Prostate gland (tissue), 2 donors: ENCODE data around the gene CD58. TPM values are rescaled to one million over a fixed set of nuclear protein-coding genes. Genes with fewer than 3 reads are reported as not detected.
"Not testable (repeated sequence)": the region's sequence is repeated elsewhere in the genome, so short reads cannot be mapped to it uniquely, and the experiment has no call there.

Experiments used
- DNase-seq: peaks from one replicate; pipeline ENCODE4 v3.0.0-alpha.2; 2019; ENCODE audit warnings: low spot score
- H3K27ac ChIP-seq, 2 donors: fragments of 200-600 bp; sonication (generic); 2 replicates each; pipeline ENCODE4 v1.5.1; 2017 to 2019
- H3K27me3 ChIP-seq: fragments of 200-600 bp; sonication (generic); replicated peaks from 2 replicates; pipeline ENCODE4 v1.5.1; 2019; ENCODE audit not compliant: insufficient read depth
- H3K36me3 ChIP-seq, 2 donors: fragments of 200-600 bp; sonication (generic); 1 replicate in 1 of 2; 2 replicates in 1 of 2; pipeline versions ENCODE4 v1.5.1 to v1.8.1; 2017 to 2019
- H3K4me1 ChIP-seq: fragments of 200-600 bp; sonication (generic); replicated peaks from 2 replicates; pipeline ENCODE4 v1.5.1; 2019
- H3K4me3 ChIP-seq, 2 donors: fragments of 200-600 bp; sonication (generic); 2 replicates each; pipeline ENCODE4 v1.5.1; 2017 to 2019
- H3K9me3 ChIP-seq: fragments of 200-600 bp; sonication (generic); 2 replicates; pipeline ENCODE4 v1.5.1; 2017
- POLR2A ChIP-seq: fragments of 450-650 bp; IDR thresholded peaks from one replicate; pipeline ENCODE4 v1.6.1; 2016; ENCODE audit warnings: antibody characterized with exemption, mild to moderate bottlenecking
- POLR2AphosphoS5 ChIP-seq: sonication (generic); formaldehyde crosslinking; IDR thresholded peaks from one replicate; pipeline ENCODE4 v1.6.1; 2017; ENCODE audit warnings: antibody characterized with exemption
- WGBS: methylation state at CpG from one replicate; pipeline ENCODE4 v1.1.5; 2018; 5-methylcytosine and 5-hydroxymethylcytosine counted together
- intact Hi-C: fragments of 100-400 bp; cut with DNase I; formaldehyde crosslinking; loops from one replicate; pipeline ENCODE4 v1.14.2; 2022
- total RNA-seq, 2 donors: library from RNA; depleted of rRNA; stranded (reverse); fragments of >200 nt; gene quantifications; one replicate each; pipeline ENCODE4 v1.1.0, GENCODE V29; 2016
- TF ChIP-seq, protein P1 (sequence below), 4 experiments: fragments of 200-600 bp in 2 of 4; fragments of 450-650 bp in 2 of 4; sonication (generic) in 2 of 4; IDR thresholded peaks; 1 replicate in 3 of 4; 2 replicates in 1 of 4; pipeline ENCODE4 v1.5.1; 2016 to 2019; ENCODE audit warnings: antibody characterized with exemption in 4 of 4, mild to moderate bottlenecking in 2 of 4, moderate library complexity in 2 of 4

Gene CD58
- total RNA-seq, 2 donors from 2014 or later = 10.4 to 13.7 TPM

DNA sequence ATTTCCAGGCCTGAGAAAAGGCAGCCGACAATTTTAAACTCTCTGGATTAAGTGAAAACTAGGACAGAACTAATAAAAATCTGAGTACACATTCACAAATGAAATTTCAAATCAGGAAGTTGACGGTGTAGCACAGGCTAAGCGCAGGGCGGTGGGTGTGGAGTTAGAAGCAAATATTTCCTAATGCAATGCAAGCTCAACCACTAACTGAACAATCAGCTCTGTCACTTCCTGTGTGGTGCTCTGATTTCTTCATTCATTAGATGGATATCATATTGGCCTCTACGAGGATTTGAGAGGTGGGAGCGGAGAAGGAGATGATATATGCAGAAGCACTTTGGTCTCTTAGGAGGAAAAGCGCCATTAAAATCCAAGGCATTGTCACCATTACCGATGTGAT lies 35.2 kb upstream of the CD58 start:
- H3K4me1 ChIP-seq, H3K9me3 ChIP-seq, intact Hi-C loops, H3K36me3 ChIP-seq, H3K27me3 ChIP-seq, H3K4me3 ChIP-seq: not testable (repeated sequence)
- peak; percentile 27 for TF ChIP-seq POLR2AphosphoS5
- DNase-seq = peak; percentile 12
- 66% methylated on average over 8 of the region's 8 CpGs for WGBS
- peak overlapping the region in 1 of 2 donors; percentile 46 for H3K27ac ChIP-seq

DNA sequence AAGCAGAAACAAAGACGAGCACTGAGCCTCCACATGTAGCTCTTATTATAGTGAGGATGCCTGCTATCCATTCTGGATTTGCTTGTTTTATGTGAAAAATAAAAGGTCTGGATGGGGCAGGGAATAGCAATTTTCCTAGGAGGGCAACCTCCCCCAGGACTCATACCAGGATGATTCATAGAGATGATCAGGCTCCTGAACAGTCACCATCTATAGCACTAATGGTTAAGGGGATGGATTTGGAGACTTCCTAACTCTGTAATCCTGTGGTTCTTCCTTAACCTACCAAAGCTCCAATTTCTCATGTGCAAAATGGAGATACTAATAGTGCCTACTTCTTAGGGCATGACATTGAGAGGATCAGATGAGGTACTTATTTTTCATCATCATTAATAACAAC lies 34.5 kb upstream of the CD58 start:
- Histone ChIP-seq H3K4me3 (no peak overlapping the region), H3K36me3 (no peaks in the 10 kb centered on the region), H3K4me1 (no peaks in the 10 kb centered on the region), H3K27me3 (no peaks in the 10 kb centered on the region), H3K9me3 (no peaks in the 10 kb centered on the region), H3K27ac (no peak overlapping the region)
- no peak for DNase-seq
- intact Hi-C loops = no loop called here
- WGBS = 97% methylated on average over 1 of the region's 1 CpG
- TF ChIP-seq POLR2AphosphoS5 (no peak), POLR2A (no peak)
- TF ChIP-seq, protein P1, sequence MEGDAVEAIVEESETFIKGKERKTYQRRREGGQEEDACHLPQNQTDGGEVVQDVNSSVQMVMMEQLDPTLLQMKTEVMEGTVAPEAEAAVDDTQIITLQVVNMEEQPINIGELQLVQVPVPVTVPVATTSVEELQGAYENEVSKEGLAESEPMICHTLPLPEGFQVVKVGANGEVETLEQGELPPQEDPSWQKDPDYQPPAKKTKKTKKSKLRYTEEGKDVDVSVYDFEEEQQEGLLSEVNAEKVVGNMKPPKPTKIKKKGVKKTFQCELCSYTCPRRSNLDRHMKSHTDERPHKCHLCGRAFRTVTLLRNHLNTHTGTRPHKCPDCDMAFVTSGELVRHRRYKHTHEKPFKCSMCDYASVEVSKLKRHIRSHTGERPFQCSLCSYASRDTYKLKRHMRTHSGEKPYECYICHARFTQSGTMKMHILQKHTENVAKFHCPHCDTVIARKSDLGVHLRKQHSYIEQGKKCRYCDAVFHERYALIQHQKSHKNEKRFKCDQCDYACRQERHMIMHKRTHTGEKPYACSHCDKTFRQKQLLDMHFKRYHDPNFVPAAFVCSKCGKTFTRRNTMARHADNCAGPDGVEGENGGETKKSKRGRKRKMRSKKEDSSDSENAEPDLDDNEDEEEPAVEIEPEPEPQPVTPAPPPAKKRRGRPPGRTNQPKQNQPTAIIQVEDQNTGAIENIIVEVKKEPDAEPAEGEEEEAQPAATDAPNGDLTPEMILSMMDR (IDR thresholded peaks at IDR 0.05) = no peak

DNA sequence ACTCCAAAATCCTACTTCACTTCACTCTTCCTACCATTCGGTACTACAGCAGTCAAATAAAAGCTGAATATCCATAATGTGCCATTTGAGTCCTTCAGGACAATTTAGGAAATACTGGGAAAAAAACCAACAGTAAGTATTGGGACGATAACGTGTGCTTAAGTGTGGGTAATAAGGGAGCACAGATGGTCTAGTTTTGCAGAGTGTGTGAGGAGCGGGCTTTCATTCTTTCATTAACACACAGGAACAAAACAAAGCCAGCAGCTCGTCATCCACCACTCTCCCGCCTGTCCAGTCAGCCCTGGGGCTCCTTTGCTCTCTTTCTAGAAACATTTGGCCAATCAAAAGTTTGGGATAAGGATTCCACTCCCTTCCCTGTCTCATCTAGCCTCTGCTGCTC lies 33.6 kb upstream of the CD58 start:
- H3K4me1 ChIP-seq, DNase-seq, H3K27ac ChIP-seq, H3K36me3 ChIP-seq, intact Hi-C loops, H3K4me3 ChIP-seq, H3K9me3 ChIP-seq, H3K27me3 ChIP-seq: not testable (repeated sequence)
- 91% methylated on average over 6 of the region's 6 CpGs for WGBS

DNA sequence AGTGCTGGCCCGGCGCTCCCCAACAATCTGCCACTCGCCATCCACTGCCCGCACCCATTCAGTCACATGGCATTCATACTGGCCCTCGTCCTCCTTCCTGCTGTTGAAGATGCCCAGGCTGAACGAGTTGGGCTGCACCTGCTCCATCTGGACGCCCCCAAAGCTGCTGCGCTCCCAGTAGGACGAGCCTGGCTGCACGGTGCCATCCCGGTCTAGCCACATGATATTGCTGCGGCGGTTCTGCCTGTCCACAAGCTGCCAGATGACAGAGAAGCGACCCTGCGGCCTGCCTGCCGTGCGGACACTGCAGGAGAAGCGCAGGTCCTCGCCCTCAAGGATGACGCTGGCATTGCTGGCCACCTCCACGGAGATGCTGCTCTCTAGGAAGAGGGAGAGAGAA lies 32.8 kb upstream of the CD58 start:
- H3K36me3 ChIP-seq, H3K27ac ChIP-seq, intact Hi-C loops, H3K9me3 ChIP-seq, H3K4me1 ChIP-seq, H3K27me3 ChIP-seq, DNase-seq, H3K4me3 ChIP-seq: not testable (repeated sequence)
- 97% methylated on average over 19 of the region's 21 CpGs for WGBS

DNA sequence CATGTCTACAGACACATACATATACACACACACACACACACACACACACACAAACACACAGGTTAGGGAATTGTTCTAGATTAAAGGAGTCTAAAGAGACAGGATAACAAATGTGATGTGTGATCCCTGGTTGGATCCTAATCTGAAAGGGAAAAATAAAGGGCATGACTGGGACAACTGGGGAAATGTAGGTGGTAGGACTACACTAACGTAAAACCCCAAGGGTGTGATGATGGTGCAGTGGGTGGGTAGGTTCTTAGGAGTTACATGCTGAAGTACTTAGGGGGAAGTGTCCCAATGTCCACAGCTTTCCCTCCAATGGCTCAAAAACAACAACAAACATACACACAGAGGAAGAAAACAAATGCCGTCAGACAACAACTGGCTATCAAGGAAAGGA lies 28.5 kb upstream of the CD58 start:
- H3K27me3 ChIP-seq, H3K9me3 ChIP-seq, H3K4me3 ChIP-seq, DNase-seq, H3K27ac ChIP-seq, H3K36me3 ChIP-seq, H3K4me1 ChIP-seq, intact Hi-C loops: not testable (repeated sequence)
- WGBS = 92% methylated on average over 2 of the region's 2 CpGs

DNA sequence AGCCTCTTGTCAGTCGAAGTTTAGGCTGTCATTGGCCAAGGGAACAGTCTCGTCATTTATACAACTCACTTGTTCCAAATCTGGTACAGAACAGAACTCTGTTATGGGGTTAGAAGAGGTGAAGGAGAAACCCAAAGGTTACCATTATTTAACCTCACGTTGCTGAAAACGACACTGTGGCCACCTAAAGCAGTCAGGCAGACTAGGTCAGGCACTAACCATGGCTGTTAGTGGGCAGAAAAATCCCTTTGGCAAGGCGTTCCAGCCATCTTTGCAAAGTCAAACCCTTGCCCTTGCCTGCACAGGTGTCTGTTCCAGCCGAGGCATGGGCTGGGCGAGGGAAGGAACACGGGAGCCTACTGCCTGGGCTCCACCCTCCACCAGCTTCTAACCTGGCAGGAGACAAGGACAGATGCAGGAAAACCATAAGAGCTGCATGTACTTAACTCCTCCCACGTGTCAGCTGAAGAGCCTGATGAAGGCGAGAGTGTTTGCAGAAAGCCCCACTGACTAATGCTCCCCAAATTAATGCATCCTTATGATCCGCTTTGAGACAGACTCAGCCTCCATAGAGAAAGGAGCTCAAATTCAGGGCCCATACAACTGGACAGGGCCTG lies 27.7 kb upstream of the CD58 start:
- H3K9me3 ChIP-seq, H3K36me3 ChIP-seq, H3K4me3 ChIP-seq, H3K27ac ChIP-seq, H3K4me1 ChIP-seq, intact Hi-C loops, DNase-seq, H3K27me3 ChIP-seq: not testable (repeated sequence)
- 81% methylated on average over 11 of the region's 11 CpGs for WGBS

DNA sequence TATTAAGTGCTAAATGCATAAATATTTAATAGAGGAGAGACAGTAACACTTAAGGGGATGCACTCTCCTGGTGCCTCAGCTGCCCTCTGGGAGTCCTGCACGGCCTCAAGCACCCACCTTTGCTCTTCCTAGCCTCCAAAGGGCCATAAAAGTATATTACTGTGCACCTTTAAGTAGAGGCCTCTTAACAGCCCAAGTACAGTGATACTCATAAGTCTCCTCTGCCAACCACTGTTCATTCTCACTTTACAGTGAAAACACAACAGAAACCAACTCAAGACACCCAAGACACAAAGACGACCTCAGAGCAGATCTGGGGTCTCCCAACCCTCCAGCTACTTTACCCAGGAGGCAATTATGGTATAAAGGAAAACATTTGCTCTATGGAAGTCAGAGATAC lies 26.6 kb upstream of the CD58 start:
- WGBS = 75% methylated on average over 2 of the region's 2 CpGs
- H3K4me3 ChIP-seq, H3K27ac ChIP-seq, intact Hi-C loops, H3K36me3 ChIP-seq, H3K4me1 ChIP-seq, H3K27me3 ChIP-seq, H3K9me3 ChIP-seq, DNase-seq: not testable (repeated sequence)

DNA sequence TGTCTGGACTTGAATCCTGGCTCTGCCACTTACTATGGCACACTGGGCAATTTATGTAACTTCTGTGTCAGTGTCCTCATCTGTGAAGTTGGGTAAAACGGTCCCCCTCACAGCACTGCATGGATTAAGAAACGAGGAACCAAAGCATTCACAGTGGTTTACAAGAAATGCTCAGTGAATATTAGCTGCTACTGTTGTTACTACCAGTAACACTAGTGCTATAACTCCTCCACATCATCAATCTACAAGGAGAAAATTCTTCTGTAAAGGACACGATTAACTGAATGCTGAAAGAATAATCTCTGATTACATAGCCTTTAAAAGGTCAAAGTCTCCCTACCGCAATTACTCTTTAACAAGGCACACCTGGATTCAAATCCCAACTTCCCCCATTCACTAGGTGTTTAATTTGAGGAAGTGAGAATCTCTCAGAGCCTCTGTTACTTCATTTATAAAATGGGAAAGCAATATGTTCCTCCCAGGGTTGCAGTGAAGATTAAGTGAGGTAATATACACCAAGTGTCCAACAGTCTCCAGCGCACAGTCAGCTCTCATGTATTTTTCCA lies 26.0 kb upstream of the CD58 start:
- H3K36me3 ChIP-seq, H3K9me3 ChIP-seq, H3K27ac ChIP-seq, H3K27me3 ChIP-seq, intact Hi-C loops, DNase-seq, H3K4me3 ChIP-seq, H3K4me1 ChIP-seq: not testable (repeated sequence)
- 55% methylated on average over 5 of the region's 5 CpGs for WGBS
